Keratinocyte (primary cell): ENCODE measurements around the gene ANKS6. TPM values are rescaled to one million over a fixed set of nuclear protein-coding genes. Genes with fewer than 3 reads are reported as not detected.

Experiments used
- DNase-seq: peaks from one replicate; pipeline ENCODE4 v3.0.0-alpha.2; 2011; ENCODE audit warnings: low read depth, missing footprints, low spot score
- FAIRE-seq: peaks from 2 replicates; lab custom pipeline; 2011; peaks lifted over from hg19 to GRCh38; lab: Jason Lieb, UNC
- H2AFZ ChIP-seq: 2 replicates; pipeline ENCODE4 v1.6.0; 2012; ENCODE audit warnings: low read length, control low read depth, inconsistent platforms; ENCODE audit not compliant: control insufficient read depth
- H3K27ac ChIP-seq: 2 replicates; pipeline ENCODE4 v1.5.1; 2011; ENCODE audit warnings: low read length; ENCODE audit not compliant: control insufficient read depth, insufficient read depth
- H3K27me3 ChIP-seq: 3 replicates; pipeline ENCODE4 v1.6.0; 2011; ENCODE audit warnings: low read length; ENCODE audit not compliant: control insufficient read depth, insufficient read depth; ENCODE audit errors: extremely low read depth
- H3K36me3 ChIP-seq, 2 experiments: 2 replicates in 1 of 2; 3 replicates in 1 of 2; pipeline ENCODE4 v1.5.1; 2011; ENCODE audit warnings: low read length in 2 of 2, mild to moderate bottlenecking in 1 of 2; ENCODE audit not compliant: control insufficient read depth in 2 of 2, insufficient read depth in 2 of 2; ENCODE audit errors: extremely low read depth in 1 of 2
- H3K4me1 ChIP-seq: 3 replicates; pipeline ENCODE4 v1.5.1; 2011; ENCODE audit warnings: low read length; ENCODE audit not compliant: control insufficient read depth, insufficient read depth; ENCODE audit errors: extremely low read depth
- H3K4me2 ChIP-seq: 3 replicates; pipeline ENCODE4 v1.6.0; 2011; ENCODE audit warnings: low read depth, low read length; ENCODE audit not compliant: control insufficient read depth, insufficient read depth; ENCODE audit errors: extremely low read depth
- H3K4me3 ChIP-seq, 3 experiments: fragments of 200-600 bp in 1 of 3; sonication (generic) in 1 of 3; 2 replicates in 2 of 3; 3 replicates in 1 of 3; pipeline ENCODE4 v1.5.1; 2011 to 2016; ENCODE audit warnings: low read length in 3 of 3, mild to moderate bottlenecking in 3 of 3, control low read depth in 2 of 3, inconsistent platforms in 1 of 3, low read depth in 1 of 3, mixed read lengths in 1 of 3, mixed run types in 1 of 3, moderate library complexity in 1 of 3; ENCODE audit not compliant: control insufficient read depth in 2 of 3, insufficient read depth in 2 of 3; ENCODE audit errors: extremely low read depth in 1 of 3
- H3K79me2 ChIP-seq: 2 replicates; pipeline ENCODE4 v1.6.0; 2012; ENCODE audit warnings: low read length; ENCODE audit not compliant: control insufficient read depth, insufficient read depth
- H3K9ac ChIP-seq: 3 replicates; pipeline ENCODE4 v1.6.0; 2011; ENCODE audit warnings: low read length; ENCODE audit not compliant: control insufficient read depth, insufficient read depth; ENCODE audit errors: extremely low read depth
- H3K9me1 ChIP-seq: 3 replicates; pipeline ENCODE4 v1.6.0; 2011; ENCODE audit warnings: low read length; ENCODE audit not compliant: control insufficient read depth, insufficient read depth; ENCODE audit errors: extremely low read depth
- H3K9me3 ChIP-seq: 2 replicates; pipeline ENCODE4 v1.5.1; 2012; ENCODE audit warnings: low read depth, low read length; ENCODE audit not compliant: control insufficient read depth
- H4K20me1 ChIP-seq: 3 replicates; pipeline ENCODE4 v1.6.0; 2011; ENCODE audit warnings: low read length; ENCODE audit not compliant: control insufficient read depth, insufficient read depth; ENCODE audit errors: extremely low read depth
- EZH2 ChIP-seq: IDR thresholded peaks from one replicate; pipeline ENCODE4 v1.6.1; 2012; ENCODE audit warnings: inconsistent platforms, mild to moderate bottlenecking, low read length, moderate library complexity
- dilution Hi-C: fragments of 300-500 bp; cut with MboI; formaldehyde crosslinking; loops from one replicate; pipeline ENCODE4 v1.7.0; 2020; ENCODE audit warnings: low sequenced_read_pairs; ENCODE audit not compliant: extremely low pct_ligation_motif_present
- polyA plus RNA-seq, 5 experiments: library from polyadenylated mRNA; depleted of rRNA in 3 of 5; stranded (reverse) in 3 of 5; stranded (forward) in 1 of 5; unstranded in 1 of 5; fragments of >200 nt; gene quantifications; 1 replicate in 1 of 5; 2 replicates in 3 of 5; 3 replicates in 1 of 5; pipeline versions ENCODE4 v1.2.1 to v1.2.3, GENCODE V29; 2011 to 2012; ENCODE audit warnings: missing spikeins in 2 of 5, low read depth in 1 of 5, low replicate concordance in 1 of 5
- TF ChIP-seq, protein P1 (sequence below), 3 experiments: IDR thresholded peaks in 1 of 3; conservative IDR thresholded peaks in 1 of 3; optimal IDR thresholded peaks in 1 of 3; 2 replicates in 2 of 3; 3 replicates in 1 of 3; pipeline versions ENCODE3 to v1.5.1; 2011; ENCODE audit warnings: low read length in 3 of 3, mild to moderate bottlenecking in 3 of 3, moderate library complexity in 2 of 3, control low read depth in 1 of 3, inconsistent platforms in 1 of 3; ENCODE audit not compliant: insufficient read depth in 2 of 3; ENCODE audit errors: extremely low read depth in 1 of 3

The ANKS6 gene
- polyA plus RNA-seq, 1 donor (not counting 4 experiments of a cell fraction or from before 2014, with no cell fraction given) = 13.5 TPM

DNA sequence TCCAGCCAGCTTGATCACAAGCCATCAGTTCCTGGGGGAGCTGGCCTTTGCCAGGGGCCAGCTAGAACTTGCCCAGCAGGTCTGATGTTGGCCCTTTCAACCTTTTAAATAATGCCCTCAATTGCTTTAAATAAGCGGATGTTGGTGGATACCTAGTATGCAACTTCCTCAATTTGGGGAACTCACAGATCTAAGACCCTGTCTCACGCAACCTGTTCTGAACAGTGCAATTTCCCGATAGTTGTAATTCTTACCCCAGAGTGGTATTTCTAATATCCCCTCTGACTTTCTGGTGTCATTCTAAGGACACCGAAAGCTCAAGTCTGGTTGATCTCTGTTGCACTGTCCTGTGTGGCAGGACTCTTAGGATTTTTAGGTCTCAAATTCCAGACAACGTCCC is 34.2 kb upstream of the ANKS6 start:
- Histone ChIP-seq H3K79me2 (no peaks in the 10 kb centered on the region), H4K20me1 (no peaks in the 10 kb centered on the region), H3K27ac (no peak overlapping the region), H2AFZ (no peak overlapping the region), H3K36me3 (no peaks in the 10 kb centered on the region), H3K4me3 (no peak overlapping the region), H3K9me1 (no peaks in the 10 kb centered on the region), H3K9ac (no peak overlapping the region), H3K9me3 (no peaks in the 10 kb centered on the region), H3K4me2 (no peak overlapping the region), H3K27me3 (no peaks in the 10 kb centered on the region), H3K4me1 (no peaks in the 10 kb centered on the region)
- FAIRE-seq (no peak), DNase-seq (no peak)
- dilution Hi-C loops = no loop called here
- TF ChIP-seq EZH2 = no peak
- TF ChIP-seq, protein P1, sequence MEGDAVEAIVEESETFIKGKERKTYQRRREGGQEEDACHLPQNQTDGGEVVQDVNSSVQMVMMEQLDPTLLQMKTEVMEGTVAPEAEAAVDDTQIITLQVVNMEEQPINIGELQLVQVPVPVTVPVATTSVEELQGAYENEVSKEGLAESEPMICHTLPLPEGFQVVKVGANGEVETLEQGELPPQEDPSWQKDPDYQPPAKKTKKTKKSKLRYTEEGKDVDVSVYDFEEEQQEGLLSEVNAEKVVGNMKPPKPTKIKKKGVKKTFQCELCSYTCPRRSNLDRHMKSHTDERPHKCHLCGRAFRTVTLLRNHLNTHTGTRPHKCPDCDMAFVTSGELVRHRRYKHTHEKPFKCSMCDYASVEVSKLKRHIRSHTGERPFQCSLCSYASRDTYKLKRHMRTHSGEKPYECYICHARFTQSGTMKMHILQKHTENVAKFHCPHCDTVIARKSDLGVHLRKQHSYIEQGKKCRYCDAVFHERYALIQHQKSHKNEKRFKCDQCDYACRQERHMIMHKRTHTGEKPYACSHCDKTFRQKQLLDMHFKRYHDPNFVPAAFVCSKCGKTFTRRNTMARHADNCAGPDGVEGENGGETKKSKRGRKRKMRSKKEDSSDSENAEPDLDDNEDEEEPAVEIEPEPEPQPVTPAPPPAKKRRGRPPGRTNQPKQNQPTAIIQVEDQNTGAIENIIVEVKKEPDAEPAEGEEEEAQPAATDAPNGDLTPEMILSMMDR (optimal IDR thresholded peaks at IDR 0.05 in 1 of 3, IDR thresholded peaks at IDR 0.05 in 1 of 3, conservative IDR thresholded peaks at IDR 0.05 in 1 of 3; ENCODE audit: extremely low read depth in 1 of 3, insufficient read depth in 2 of 3, low read length in 3 of 3) = no peak

DNA sequence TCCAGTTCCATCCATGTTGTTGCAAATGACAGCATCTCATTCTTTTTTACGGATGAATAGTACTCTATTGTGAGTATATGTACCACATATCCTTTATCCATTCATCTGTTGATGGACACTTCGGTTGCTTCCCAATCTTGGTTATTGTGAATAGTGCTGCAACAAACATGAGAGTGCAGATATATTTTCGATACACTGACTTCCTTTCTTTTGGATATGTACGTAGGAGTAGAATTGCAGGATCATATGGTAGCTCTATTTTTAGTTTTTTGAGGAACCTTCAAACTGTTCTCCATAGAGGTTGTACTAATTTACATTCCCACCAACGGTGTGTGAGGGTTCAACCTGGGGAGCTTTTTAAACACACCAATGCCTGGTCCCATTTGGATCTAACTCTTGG is 33.4 kb upstream of the ANKS6 start:
- Histone ChIP-seq H3K36me3 (no peaks in the 10 kb centered on the region), H3K79me2 (no peaks in the 10 kb centered on the region), H3K27ac (no peak overlapping the region), H3K9me1 (no peaks in the 10 kb centered on the region), H3K4me3 (no peak overlapping the region), H3K9me3 (no peaks in the 10 kb centered on the region), H3K9ac (no peak overlapping the region), H4K20me1 (no peaks in the 10 kb centered on the region), H3K27me3 (no peaks in the 10 kb centered on the region), H2AFZ (no peak overlapping the region), H3K4me2 (no peak overlapping the region), H3K4me1 (no peaks in the 10 kb centered on the region)
- FAIRE-seq (no peak), DNase-seq (no peak)
- TF ChIP-seq, protein P1 (optimal IDR thresholded peaks at IDR 0.05 in 1 of 3, IDR thresholded peaks at IDR 0.05 in 1 of 3, conservative IDR thresholded peaks at IDR 0.05 in 1 of 3; ENCODE audit: extremely low read depth in 1 of 3, insufficient read depth in 2 of 3, low read length in 3 of 3) = no peak
- TF ChIP-seq EZH2 = no peak
- dilution Hi-C loops = no loop called here
